HG03108 (cell line): ENCODE results near the gene ZNF595.
"Not testable (repeated sequence)": the region's sequence is repeated elsewhere in the genome, so short reads cannot be mapped to it uniquely, and the experiment has no call there.

Source experiments
- ATAC-seq: cut with Tn5 transposase; IDR thresholded peaks from one replicate; pipeline ENCODE4 v1.9.1; 2021; ENCODE audit warnings: moderate library complexity; ENCODE audit not compliant: unreplicated experiment

The ZNF595 gene

DNA sequence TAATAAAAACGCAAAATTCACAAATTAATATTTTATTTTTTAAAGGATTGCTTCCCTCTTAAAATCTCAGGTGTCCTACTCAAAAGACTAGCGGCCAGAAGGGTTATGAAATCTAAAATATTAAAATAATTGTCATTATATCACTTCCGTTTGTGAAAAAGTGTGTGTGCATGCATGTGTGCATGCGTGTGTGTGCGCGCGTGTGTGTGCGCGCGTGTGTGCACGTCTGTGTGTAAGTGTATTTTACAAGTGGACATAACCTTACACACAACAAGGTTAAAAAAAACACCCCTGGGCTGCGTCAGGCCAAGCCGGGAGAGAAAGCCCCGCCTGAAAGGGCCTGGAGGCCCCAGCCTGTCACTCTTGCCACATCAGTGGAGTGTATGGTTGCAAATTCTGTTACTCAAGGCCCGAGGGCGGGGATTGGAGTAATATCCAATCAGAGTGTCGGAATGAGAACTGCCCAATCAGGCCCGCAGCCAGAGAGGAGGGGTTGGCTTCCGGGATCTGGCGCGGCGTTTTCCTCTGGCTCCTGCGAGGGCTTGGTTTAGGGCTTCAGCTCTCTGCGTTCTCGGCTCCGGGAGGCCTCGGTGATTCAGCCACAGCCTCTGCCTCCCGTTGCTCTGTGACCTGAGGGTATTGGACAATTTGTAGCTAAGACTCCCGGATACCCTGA is at the start of gene ZNF595:
ZNF595 (plus strand) TSS at position 518 of the 676 bp plus-strand sequence. CDS start 168 bp downstream, outside the sequence.
- ATAC-seq, result peak; percentile 50

DNA sequence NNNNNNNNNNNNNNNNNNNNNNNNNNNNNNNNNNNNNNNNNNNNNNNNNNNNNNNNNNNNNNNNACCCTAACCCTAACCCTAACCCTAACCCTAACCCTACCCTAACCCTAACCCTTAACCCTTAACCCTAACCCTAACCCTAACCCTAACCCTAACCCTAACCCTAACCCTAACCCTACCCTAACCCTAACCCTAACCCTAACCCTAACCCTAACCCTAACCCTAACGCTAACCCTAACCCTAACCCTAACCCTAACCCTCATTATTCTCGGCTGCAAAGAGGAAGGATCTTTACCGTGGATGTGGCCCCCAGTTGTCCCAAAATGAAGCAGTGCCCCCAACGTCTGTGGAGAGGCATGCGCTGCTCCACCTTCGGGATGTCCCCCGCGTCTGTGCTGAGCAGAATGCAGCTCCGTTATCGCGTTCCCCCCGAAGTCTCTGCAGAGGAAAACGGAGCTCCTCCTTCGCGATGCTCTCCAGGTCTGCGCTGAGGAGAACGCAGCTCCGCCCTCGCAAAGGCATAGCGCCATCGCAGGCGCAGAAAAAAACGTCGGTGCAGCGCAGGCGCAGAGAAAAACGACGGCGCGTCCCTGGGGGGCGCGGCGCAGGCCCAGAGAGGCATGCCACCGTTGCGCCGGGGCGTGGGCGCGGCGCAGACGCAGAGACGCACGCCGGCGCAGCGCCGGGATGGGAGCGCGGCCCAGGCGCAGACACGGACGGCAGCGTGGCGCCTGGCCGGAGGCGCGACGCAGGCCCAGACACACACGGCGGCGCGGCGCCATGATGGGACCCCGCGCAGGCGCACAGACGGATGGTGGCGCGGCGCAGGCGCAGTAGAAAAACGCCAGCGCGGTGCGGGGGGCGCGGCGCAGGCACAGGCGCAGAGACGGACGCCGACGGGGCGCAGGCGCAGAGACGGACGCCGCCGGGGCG is 42.9 kb upstream of the ZNF595 start:
- ATAC-seq, result not testable (repeated sequence)

DNA sequence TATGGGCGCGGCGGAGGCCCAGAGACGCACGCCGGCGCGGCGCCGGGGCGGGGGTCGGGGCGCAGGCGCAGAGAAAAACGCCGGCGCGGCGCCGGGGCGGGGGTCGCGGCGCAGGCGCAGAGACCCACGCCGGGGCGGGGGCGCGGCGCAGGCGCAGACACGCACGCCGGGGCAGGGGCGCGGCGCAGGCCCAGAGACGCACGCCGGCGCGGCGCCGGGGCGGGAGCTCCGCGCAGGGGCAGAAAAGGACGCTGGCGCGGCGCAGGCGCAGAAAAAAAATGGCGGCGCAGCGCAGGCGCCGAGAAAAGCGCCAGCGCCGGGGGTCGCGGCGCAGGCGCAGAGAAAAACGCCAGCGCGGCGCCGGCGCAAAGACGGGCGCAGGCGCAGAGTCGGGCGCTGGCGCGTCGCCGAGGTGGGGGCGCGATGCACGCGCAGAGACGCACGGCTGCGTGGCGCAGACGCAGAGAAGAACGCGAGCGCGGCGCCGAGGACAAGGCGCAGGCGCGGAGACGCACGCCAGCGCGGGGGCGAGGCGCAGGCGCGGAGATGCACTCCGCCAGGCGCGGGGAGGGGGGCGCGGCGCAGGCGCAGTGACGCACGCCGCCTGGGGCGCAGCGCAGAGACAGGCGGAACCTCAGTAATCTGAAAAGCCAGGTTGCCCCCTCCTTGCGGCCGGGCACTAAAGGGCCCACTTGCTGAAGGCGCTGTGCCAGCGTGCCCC is 41.9 kb upstream of the ZNF595 start:
- ATAC-seq, result not testable (repeated sequence)

DNA sequence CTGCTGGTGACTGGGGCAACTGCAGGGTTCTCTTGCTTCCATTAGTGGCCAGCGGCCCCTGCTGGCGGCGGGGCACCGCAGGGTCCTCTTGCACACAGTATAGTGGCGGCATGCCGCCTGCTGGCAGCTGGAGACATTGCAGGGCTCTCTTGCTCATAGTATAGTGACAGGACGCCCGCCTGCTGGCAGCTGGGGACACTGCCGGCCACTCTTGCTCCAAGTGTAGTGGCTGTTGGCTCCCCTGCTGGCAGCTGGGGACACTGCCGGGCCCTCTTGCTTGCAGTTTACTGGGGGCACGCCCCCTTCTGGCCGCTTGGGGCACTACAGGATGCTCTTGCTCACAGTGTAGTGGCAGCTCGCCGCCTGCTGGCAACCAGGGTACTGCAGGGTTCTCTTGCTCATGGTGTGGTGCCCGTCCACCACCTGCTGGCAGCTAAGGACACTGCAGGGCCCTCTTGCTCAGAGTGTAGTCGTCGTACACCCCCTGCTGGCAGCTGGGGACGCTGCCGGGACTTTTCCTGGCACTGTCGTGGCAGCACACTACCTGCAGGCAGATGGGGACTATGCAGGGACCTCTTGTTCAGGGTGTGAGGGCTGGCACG is 41.2 kb upstream of the ZNF595 start:
- not testable (repeated sequence) for ATAC-seq

DNA sequence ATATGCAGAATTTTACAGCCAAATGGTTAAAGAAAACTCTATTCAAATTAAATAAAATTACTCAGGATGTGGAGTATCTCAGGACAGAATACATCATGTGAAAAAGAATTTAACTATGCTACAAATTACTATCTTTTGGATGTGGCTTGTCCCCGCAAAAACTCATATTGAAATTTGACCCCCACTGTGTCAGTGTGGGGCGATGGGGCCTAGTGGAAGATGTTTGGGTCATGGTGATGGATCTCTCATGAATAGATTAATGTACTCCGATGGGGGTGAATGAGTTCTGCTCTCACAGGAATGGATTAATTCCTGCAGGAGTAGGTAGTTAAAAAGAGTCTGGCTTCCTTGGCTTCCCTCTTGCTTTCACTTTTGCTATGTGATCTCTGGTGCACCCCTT is 35.0 kb upstream of the ZNF595 start:
- ATAC-seq, result not testable (repeated sequence)

DNA sequence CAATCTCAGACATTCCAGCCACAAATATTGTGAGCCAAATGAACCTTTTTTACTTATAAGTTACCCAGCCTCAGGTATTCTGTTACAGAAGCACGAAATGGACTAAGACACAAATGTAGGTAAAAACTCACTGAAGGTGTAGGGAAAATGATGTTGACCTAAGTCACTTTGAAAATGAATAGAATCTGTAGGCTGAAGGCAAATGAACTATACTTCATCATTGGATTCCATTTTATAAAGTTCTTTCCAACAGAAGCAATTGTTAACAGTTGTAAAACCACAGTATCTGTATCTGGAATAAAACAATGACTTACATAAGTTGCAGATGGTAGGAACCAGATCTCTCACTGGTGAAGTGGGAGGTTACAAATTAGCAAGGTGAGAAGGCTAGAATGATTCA is 34.5 kb upstream of the ZNF595 start:
- not testable (repeated sequence) for ATAC-seq

DNA sequence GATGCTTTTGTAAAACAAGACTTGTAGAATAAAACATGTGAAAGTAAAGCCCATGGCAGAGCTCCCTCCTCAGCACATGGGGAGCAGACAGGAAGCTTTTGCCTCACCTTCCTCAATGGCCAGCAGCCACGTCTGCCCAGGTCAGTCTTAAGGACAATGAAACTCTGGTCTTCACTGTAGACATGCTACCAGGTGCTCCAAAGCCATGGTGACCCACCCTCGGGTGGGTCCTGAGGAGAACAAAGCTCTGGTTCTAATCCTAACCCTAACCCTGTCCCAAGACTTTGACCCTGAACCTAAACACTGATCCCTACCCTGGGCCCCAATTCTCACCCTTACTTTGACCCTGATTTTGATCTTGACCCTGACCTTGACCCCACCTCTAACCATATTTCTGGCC is 30.2 kb upstream of the ZNF595 start:
- ATAC-seq, result not testable (repeated sequence)

DNA sequence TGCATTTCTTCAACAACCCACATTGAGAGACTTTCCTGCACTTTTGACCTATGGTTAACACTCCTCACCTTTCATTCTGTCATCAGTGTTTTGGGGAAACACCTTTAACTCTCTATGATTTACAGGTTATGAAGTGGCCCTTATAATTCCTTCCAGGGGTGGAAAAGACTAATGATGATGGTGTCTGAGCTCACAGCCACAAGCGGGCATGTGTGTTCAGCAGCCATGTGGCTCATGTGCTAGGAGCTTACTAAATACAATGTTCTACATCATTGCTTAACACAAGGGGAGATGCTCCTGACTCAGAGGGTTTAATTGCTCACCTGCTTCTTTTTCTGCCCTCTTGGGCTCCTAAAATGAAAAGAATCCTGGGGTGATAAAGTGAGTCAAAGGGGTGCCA is 28.8 kb upstream of the ZNF595 start:
- not testable (repeated sequence) for ATAC-seq

DNA sequence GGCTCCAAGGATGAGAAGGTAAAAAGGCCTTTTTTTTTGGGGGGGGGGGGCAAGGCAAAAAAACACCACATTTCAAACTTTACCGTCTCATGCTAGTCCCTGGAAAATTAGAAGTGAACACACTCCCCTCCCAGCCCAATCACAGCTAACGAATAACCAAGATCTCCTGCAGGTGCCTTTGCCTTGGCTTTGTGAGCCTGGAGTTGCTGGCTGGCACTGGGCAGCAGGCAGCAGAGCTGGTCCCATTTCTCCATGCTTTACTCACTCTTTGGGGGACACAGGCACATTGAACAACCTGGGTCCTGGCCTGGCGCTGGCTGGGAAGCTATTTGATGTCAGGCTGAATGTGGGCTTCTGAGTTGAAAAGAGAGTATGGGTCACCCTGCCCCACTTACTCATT is 25.6 kb upstream of the ZNF595 start:
- ATAC-seq, result not testable (repeated sequence)

DNA sequence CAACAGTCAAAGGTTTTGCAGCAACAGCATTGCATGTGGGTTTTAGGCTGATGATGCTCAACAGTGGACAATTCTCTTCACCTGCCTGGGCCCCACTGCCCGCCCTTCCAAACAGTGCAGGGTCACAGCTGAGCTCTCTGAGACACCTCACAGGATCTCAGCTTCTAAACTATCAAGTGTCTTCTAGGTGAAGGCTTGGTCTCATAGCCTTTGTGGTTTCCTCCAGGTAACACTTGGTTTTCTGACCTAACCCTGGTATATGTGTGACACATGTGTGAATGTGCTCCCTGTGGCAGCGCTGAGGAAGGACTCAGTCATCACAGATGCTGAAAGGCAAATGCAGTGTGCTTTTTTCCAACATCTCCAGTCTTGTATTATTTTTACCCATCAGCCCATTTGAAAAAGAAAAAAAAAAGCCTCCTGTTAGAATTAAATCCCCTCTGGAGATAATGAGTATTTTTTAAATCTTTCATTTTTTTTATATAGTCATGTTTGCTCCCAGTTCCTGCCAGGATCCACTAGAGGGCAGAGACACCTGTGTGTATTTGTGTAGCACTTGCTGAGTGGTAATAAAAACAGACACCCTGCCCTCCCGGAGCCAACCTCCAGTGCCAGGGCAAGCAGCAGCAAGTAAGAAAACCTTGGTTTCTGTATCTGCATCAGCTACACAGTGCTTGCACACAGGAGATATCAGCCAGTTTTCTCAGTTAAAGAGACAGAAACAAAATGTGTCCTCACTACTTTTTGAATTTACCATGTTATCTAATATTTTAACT is 24.2 kb upstream of the ZNF595 start:
- ATAC-seq, result peak; percentile 52

DNA sequence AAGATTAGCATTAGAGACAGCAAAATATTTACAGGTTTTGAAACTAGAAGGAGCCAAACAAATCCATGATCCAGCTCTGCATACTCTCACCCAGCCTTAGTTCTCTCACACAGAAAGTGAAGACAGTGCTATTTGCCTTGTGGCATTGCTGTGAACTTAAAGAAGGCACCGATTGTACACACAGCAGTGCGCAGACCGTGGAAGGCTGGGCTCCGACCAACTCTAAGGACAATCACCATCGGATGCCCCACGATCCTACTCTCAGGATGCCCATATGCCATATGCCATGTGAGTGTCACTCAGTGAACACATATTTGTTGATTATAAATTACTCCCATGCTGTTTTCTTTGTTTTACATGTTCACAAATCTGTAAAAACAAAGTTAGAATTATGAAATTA is 19.8 kb upstream of the ZNF595 start:
- not testable (repeated sequence) for ATAC-seq

DNA sequence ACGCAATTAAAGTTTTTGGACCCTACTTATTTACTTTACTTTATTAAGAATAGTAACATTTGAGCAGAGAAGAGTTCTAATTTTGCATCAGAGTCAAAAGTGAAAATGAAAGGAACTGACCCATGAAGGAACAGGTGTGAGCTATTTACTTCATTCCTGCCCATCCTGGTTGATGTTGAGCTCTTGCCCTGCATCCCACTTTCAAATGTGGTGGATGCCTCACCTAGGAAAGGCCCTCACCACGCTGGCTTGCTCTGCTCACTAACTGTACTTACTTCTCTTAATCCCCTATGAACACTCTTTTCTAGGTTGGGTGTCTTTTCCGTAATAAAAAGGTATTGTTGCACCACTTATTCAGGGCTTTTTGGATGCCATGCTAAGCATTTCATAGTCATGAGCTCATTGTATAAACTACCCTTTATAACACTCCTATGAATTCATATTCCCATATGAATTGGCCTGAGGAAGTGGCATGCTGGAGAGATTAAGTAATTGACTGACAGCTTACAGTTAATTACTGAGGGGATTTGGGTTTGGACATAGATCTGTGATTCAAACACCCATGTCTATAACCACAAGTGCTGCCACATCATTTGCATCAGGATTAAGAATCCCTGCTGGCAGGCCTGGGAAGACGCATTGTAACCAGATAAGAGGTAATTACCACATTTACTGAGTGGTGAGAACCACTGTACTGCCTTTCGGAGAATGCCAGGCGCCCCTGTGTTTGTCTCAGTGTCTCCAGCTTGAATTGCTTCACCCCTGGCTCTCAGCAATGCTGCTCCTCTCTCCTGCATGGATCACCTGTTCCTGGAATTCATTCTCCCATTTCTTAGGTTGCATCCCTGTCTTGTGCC is 16.3 kb upstream of the ZNF595 start:
- not testable (repeated sequence) for ATAC-seq

DNA sequence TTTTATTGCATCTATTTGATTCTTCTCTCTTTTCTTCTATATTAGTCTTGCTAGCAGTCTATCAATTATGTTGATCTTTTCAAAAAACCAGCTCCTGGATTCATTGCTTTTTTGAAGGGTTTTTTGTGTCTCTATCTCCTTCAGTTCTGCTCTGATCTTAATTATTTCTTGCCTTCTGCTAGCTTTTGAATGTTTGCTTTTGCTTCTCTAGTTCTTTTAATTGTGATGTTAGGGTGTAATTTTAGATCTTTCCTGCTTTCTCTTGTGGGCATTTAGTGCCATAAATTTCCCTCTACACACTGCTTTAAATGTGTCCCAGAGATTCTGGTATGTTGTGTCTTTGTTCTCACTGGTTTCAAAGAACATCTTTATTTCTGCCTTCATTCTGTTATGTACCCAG is 14.9 kb upstream of the ZNF595 start:
- not testable (repeated sequence) for ATAC-seq

DNA sequence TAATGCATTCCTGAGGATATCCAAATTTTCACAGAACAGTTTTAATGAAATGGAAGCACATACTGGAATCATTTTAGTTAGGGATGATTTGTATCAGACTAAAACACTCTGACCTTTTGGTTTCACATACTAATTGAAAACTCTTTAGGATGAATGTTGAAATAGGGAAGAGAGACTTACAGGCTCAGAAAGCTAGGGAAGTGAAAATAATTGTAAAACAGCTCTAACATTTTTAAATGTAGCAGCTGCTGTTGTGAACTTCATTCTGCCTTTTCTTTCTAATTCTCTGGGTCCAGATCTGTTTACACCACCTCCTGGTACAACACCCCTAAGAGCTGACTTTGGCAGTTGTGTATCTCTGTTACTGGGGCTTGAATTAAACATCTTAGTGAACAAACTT is 9.7 kb upstream of the ZNF595 start:
- not testable (repeated sequence) for ATAC-seq

DNA sequence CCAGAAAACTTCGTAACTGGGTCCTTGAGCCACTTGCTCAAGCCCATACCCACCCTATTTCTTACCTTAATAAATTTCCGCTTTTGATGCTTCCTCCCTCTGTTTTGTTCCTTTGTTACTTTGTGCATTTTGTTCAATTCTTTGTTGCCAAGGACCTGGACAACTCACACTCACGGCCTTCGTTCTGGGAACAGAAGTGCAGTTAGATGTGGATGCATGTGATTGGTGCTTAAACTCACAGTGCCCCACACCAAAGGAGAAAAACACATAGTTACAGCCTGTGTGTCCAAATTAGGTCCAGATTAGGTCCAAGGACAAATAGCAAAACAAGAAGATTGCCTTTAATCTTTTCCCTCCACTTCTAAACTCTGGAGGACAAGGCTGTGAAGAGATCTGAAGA is 1.9 kb upstream of the ZNF595 start:
- not testable (repeated sequence) for ATAC-seq

DNA sequence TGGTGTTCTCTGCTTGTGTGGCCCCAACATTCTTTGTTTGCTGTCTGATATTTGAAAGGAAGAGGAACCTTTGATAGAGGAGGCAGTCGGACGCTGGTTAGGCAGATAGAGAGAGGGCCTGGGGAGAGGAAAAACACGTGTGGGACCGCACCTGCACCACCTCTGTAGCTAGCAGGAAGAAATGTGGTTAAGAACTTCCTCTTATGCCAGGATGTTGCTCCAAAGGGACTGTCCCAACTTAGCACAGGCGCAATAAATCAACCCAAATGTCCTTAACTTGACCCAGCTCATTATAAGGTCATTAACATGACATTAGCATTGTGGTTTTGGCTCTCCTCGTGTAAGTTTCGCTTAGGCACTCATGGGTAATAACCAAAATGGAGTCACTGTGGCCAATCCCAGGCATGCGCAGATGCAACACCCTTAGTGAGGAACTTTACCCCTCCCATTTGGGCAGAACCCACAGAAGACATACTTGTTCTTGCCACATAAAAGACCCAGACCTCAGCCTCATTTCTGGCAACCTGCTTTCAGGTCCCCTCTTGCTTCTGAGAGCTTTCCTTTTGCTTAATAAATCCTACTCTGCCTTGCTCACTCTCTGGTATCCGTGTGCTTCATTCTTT is 1.4 kb upstream of the ZNF595 start:
- ATAC-seq, result peak; percentile 46

DNA sequence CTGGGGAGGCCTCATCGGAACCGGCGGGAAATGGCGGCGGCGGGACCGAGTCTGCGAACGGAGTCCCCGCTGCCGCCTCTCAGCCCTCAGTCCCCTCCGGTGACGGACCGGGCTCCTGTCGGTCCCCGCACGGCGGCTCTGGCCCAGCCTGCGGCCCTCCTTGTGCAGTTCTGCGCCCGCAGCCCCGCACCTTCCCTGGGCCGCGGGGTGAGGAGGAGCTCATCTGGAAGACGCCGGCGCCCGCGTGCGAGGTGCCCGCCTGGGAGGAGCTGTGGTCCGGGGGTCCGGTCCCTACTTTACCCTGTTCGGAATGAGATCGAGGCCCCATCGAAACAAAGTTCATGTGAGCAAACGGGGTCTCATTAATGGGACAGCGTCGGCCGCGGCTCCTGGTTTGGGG is 400 bp downstream of the ZNF595 start:
- ATAC-seq, result peak; percentile 1

DNA sequence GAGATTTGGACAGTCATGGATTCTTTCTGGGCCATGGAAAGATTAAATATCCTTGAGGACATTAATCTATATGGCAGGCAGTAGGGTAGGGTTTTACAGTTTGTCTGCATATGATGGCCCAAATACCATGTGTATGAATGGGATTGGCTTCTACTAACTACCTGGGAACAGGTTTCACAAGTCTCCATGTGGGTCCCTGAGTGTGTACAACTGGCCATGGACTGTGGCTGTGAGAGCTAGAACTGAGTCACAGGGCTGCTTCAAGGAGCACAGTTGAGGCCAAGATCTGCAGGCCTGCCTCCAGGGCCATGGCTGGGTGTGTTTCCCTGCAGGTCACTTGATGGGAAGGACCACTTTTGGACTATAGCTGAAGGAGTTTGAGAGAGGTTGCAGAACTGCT is 11.6 kb downstream of the ZNF595 start:
- not testable (repeated sequence) for ATAC-seq

DNA sequence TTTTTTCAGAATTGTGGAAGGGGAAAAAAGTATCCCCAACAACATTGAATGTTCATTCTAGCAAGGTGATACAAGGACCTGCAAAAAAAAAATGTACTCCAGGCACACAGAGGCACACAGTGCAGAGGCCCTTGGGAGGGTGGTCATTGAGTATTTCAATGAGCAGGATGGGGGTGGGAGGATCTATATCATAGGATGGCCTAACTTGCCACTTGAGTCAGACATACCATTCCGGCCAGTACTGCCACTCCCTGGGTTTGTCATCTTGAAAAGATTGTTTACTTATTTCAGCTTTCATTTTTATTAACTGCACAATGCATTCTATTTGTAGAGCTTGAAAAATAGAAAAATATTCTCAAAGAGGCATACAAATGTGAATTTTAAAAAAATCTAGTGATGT is 18.7 kb downstream of the ZNF595 start:
- ATAC-seq, result no peak
